ENCODE data around the gene ADAD2. TPM values are rescaled to one million over a fixed set of nuclear protein-coding genes. Genes with fewer than 3 reads are reported as not detected.

ADAD2 gene
- total and polyA plus RNA-seq, 2 donors (not counting 1 experiment from before 2014, with no cell fraction given) = 0.06 TPM; not detected in 1

GRCh38 chr16:84207879-84208278 is 16.9 kb downstream of the ADAD2 start:
- WGBS (ENCODE audit: insufficient coverage) = 82% methylated on average over 7 of the region's 8 CpGs
- intact Hi-C loops (cut with micrococcal nuclease) = no loop called here
- no peak for DNase-seq
- no peaks in the 10 kb centered on the region for H3K4me1 Mint-ChIP-seq
- no peaks in the 10 kb centered on the region for H3K36me3 ChIP-seq (replicated peaks in 1 of 2; ENCODE audit: control extremely low read depth in 1 of 2, control insufficient read depth in 1 of 2, extremely low read depth in 1 of 2, insufficient read depth in 2 of 2, low read length in 1 of 2)
- TF ChIP-seq EZH2 (IDR thresholded peaks at IDR 0.05; ENCODE audit: borderline replicate concordance, insufficient read depth, low read depth, low read length, poor library complexity, severe bottlenecking) (no peak), CTCF (IDR thresholded peaks at IDR 0.05) (no peak)
- H3K27ac ChIP-seq (ENCODE audit: low read length in 2 of 2) = no peak overlapping the region
- CTCF ChIA-PET = no interaction called here
- H2AFZ ChIP-seq (ENCODE audit: insufficient read depth, low read depth, low read length, poor library complexity, severe bottlenecking) = no peak overlapping the region
- POLR2A ChIA-PET = no interaction called here
- no peak overlapping the region for H3K27ac Mint-ChIP-seq
- no peaks in the 10 kb centered on the region for H3K27me3 ChIP-seq (replicated peaks in 1 of 4; ENCODE audit: control extremely low read depth in 1 of 4, control insufficient read depth in 3 of 4, insufficient read depth in 4 of 4, low read length in 3 of 4)
- no peaks in the 10 kb centered on the region for H3K4me1 ChIP-seq (ENCODE audit: control insufficient read depth in 2 of 2, insufficient read depth in 2 of 2, low read length in 2 of 2)
- H3K4me3 Mint-ChIP-seq = no peak overlapping the region
- H3K9me3 Mint-ChIP-seq (ENCODE audit: insufficient read depth) = no peaks in the 10 kb centered on the region
- H3K9ac ChIP-seq (ENCODE audit: low read length) = no peak overlapping the region
- peaks cover 0 to 3% (median 0%) of the 10 kb centered on the region in 3 donors for H3K9me3 ChIP-seq (ENCODE audit: control extremely low read depth in 1 of 3, control insufficient read depth in 2 of 3, insufficient read depth in 1 of 3, low read length in 2 of 3)
- no peak overlapping the region for H3K4me2 ChIP-seq (replicated peaks; ENCODE audit: low read depth, low read length, poor library complexity, severe bottlenecking)
- no peaks in the 10 kb centered on the region for H3K79me2 ChIP-seq (ENCODE audit: control insufficient read depth, insufficient read depth, low read length)
- no peaks in the 10 kb centered on the region for H3K27me3 Mint-ChIP-seq
- no peaks in the 10 kb centered on the region for H4K20me1 ChIP-seq (ENCODE audit: control insufficient read depth, insufficient read depth, low read length, poor library complexity, severe bottlenecking)
- H3K4me3 ChIP-seq (ENCODE audit: control extremely low read depth in 1 of 5, extremely low read depth in 1 of 5, insufficient read depth in 1 of 5, low read depth in 2 of 5, low read length in 4 of 5) = no peak overlapping the region
- ATAC-seq (ENCODE audit: low read depth) = no peak

GRCh38 chr16:84209989-84210388 is 19.0 kb downstream of the ADAD2 start:
- H3K36me3 ChIP-seq (replicated peaks in 1 of 2; ENCODE audit: control extremely low read depth in 1 of 2, control insufficient read depth in 1 of 2, extremely low read depth in 1 of 2, insufficient read depth in 2 of 2, low read length in 1 of 2) = no peaks in the 10 kb centered on the region
- H3K27ac ChIP-seq (ENCODE audit: low read length in 2 of 2) = no peak overlapping the region
- H4K20me1 ChIP-seq (ENCODE audit: control insufficient read depth, insufficient read depth, low read length, poor library complexity, severe bottlenecking) = no peaks in the 10 kb centered on the region
- ATAC-seq (ENCODE audit: low read depth) (no peak), DNase-seq (no peak)
- H3K79me2 ChIP-seq (ENCODE audit: control insufficient read depth, insufficient read depth, low read length) = no peaks in the 10 kb centered on the region
- H3K4me1 ChIP-seq (ENCODE audit: control insufficient read depth in 2 of 2, insufficient read depth in 2 of 2, low read length in 2 of 2) = no peaks in the 10 kb centered on the region
- no peaks in the 10 kb centered on the region for H3K27me3 ChIP-seq (replicated peaks in 1 of 4; ENCODE audit: control extremely low read depth in 1 of 4, control insufficient read depth in 3 of 4, insufficient read depth in 4 of 4, low read length in 3 of 4)
- ChIA-PET CTCF (interaction anchor here (0.8 kb wide), 1 partner anchor 13 kb away, joined by 3 read pairs; no protein-coding TSS in a partner anchor), POLR2A (no interaction called here)
- Mint-ChIP-seq H3K4me1 (no peaks in the 10 kb centered on the region), H3K27me3 (no peaks in the 10 kb centered on the region), H3K9me3 (ENCODE audit: insufficient read depth) (no peaks in the 10 kb centered on the region), H3K4me3 (no peak overlapping the region), H3K27ac (no peak overlapping the region)
- peaks cover 0 to 3% (median 0%) of the 10 kb centered on the region in 3 donors for H3K9me3 ChIP-seq (ENCODE audit: control extremely low read depth in 1 of 3, control insufficient read depth in 2 of 3, insufficient read depth in 1 of 3, low read length in 2 of 3)
- TF ChIP-seq EZH2 (IDR thresholded peaks at IDR 0.05; ENCODE audit: borderline replicate concordance, insufficient read depth, low read depth, low read length, poor library complexity, severe bottlenecking) (no peak), CTCF (IDR thresholded peaks at IDR 0.05) (no peak)
- H3K4me2 ChIP-seq (replicated peaks; ENCODE audit: low read depth, low read length, poor library complexity, severe bottlenecking) = no peak overlapping the region
- H3K9ac ChIP-seq (ENCODE audit: low read length) = no peak overlapping the region
- intact Hi-C loops (cut with micrococcal nuclease) = no loop called here
- WGBS (ENCODE audit: insufficient coverage) = 83% methylated on average over 1 of the region's 2 CpGs
- H2AFZ ChIP-seq (ENCODE audit: insufficient read depth, low read depth, low read length, poor library complexity, severe bottlenecking) = no peak overlapping the region
- no peak overlapping the region for H3K4me3 ChIP-seq (ENCODE audit: control extremely low read depth in 1 of 5, extremely low read depth in 1 of 5, insufficient read depth in 1 of 5, low read depth in 2 of 5, low read length in 4 of 5)
